OCI-LY7 (cell line): ENCODE data around the gene MAP3K15.

Experiments used
- CTCF ChIP-seq: fragments of 200-600 bp; sonication (generic); conservative IDR thresholded peaks from 2 replicates; pipeline ENCODE4 v1.5.1; 2014; ENCODE audit warnings: mild to moderate bottlenecking, antibody characterized with exemption, low read length, moderate library complexity, mixed read lengths
- EZH2phosphoT487 ChIP-seq: fragments of 200-600 bp; sonication (generic); IDR thresholded peaks from 2 replicates; pipeline ENCODE4 v1.6.1; 2018; ENCODE audit warnings: low read depth, borderline replicate concordance, mild to moderate bottlenecking, mixed run types, antibody characterized with exemption, low read length, moderate library complexity, mixed read lengths

GRCh38 chrX:19539665-19540064 is 24.4 kb upstream of the MAP3K15 start:
- TF ChIP-seq CTCF (no peak), EZH2phosphoT487 (no peak)
